Progenitor cell of endocrine pancreas (in vitro differentiated cells): Measurements from ENCODE around the gene EVL. TPM values are rescaled to one million over a fixed set of nuclear protein-coding genes. Genes with fewer than 3 reads are reported as not detected.

Experiments used
- DNase-seq: peaks from one replicate; pipeline ENCODE4 v3.0.0; 2021; ENCODE audit warnings: low spot score; ENCODE audit not compliant: unreplicated experiment
- H3K27ac Mint-ChIP-seq: 2 replicates; pipeline ENCODE4 v1.8.0; 2021; ENCODE audit warnings: mild to moderate bottlenecking, moderate library complexity, mixed read lengths
- H3K27me3 Mint-ChIP-seq: 2 replicates; pipeline ENCODE4 v1.8.0; 2021; ENCODE audit warnings: mixed read lengths
- H3K36me3 Mint-ChIP-seq: 2 replicates; pipeline ENCODE4 v1.8.0; 2022; ENCODE audit warnings: mixed read lengths; ENCODE audit not compliant: insufficient read depth
- H3K4me1 Mint-ChIP-seq: 2 replicates; pipeline ENCODE4 v1.8.0; 2021; ENCODE audit warnings: low read depth, mixed read lengths
- H3K4me3 Mint-ChIP-seq: 2 replicates; pipeline ENCODE4 v1.8.0; 2021; ENCODE audit warnings: low read depth, mild to moderate bottlenecking, moderate library complexity, mixed read lengths
- H3K9me3 Mint-ChIP-seq: 2 replicates; pipeline ENCODE4 v1.8.0; 2021; ENCODE audit warnings: low read depth, mixed read lengths
- CTCF ChIP-seq: fragments of 200-600 bp; sonication (generic); IDR thresholded peaks from one replicate; pipeline ENCODE4 v1.5.0; 2021; ENCODE audit warnings: antibody characterized with exemption, mild to moderate bottlenecking; ENCODE audit not compliant: unreplicated experiment
- total RNA-seq: library from RNA; stranded (reverse); gene quantifications from 2 replicates; pipeline ENCODE4 v1.2.1, GENCODE V29; 2021

EVL gene
- total RNA-seq, 1 donor from 2014 or later = 207 TPM

GRCh38 chr14:100093319-100093718, 28.1 kb downstream of the EVL start:
- DNase-seq = no peak
- Mint-ChIP-seq H3K36me3 (peaks cover 13% of the 10 kb centered on the region), H3K4me3 (no peak overlapping the region), H3K27ac (peak overlapping the region; percentile 27), H3K27me3 (no peaks in the 10 kb centered on the region), H3K4me1 (no peaks in the 10 kb centered on the region), H3K9me3 (no peaks in the 10 kb centered on the region)
- TF ChIP-seq CTCF = no peak

GRCh38 chr14:100096656-100097055, 31.4 kb downstream of the EVL start:
- H3K4me1 Mint-ChIP-seq = no peaks in the 10 kb centered on the region
- no peak for DNase-seq
- no peaks in the 10 kb centered on the region for H3K27me3 Mint-ChIP-seq
- no peak overlapping the region for H3K27ac Mint-ChIP-seq
- H3K4me3 Mint-ChIP-seq = no peak overlapping the region
- TF ChIP-seq CTCF = no peak
- no peaks in the 10 kb centered on the region for H3K9me3 Mint-ChIP-seq
- H3K36me3 Mint-ChIP-seq = peaks cover 12% of the 10 kb centered on the region

GRCh38 chr14:100098171-100098570, 32.9 kb downstream of the EVL start:
- no peak overlapping the region for H3K4me3 Mint-ChIP-seq
- no peaks in the 10 kb centered on the region for H3K27me3 Mint-ChIP-seq
- H3K9me3 Mint-ChIP-seq = no peaks in the 10 kb centered on the region
- no peak for DNase-seq
- H3K4me1 Mint-ChIP-seq = no peaks in the 10 kb centered on the region
- TF ChIP-seq CTCF = no peak
- peaks cover 12% of the 10 kb centered on the region for H3K36me3 Mint-ChIP-seq
- H3K27ac Mint-ChIP-seq = peak overlapping the region; percentile 82

- TF ChIP-seq CTCF = no peak
- no peak for DNase-seq
- Mint-ChIP-seq H3K4me3 (no peak overlapping the region), H3K9me3 (no peaks in the 10 kb centered on the region), H3K27me3 (no peaks in the 10 kb centered on the region), H3K36me3 (peaks cover 10% of the 10 kb centered on the region), H3K4me1 (no peaks in the 10 kb centered on the region), H3K27ac (no peak overlapping the region)
These were observed 34.9 kb downstream of the EVL start for GRCh38 chr14:100100032-100100703.

GRCh38 chr14:100102156-100102785, 37.0 kb downstream of the EVL start:
- no peak for DNase-seq
- no peak for TF ChIP-seq CTCF
- no peak overlapping the region for H3K4me3 Mint-ChIP-seq
- no peaks in the 10 kb centered on the region for H3K27me3 Mint-ChIP-seq
- H3K27ac Mint-ChIP-seq = no peak overlapping the region
- H3K9me3 Mint-ChIP-seq = no peaks in the 10 kb centered on the region
- H3K36me3 Mint-ChIP-seq = peaks cover 7% of the 10 kb centered on the region
- H3K4me1 Mint-ChIP-seq = no peaks in the 10 kb centered on the region
